Measurements from ENCODE around the gene PLTP.
"Not testable (repeated sequence)": the region's sequence is repeated elsewhere in the genome, so short reads cannot be mapped to it uniquely, and the experiment has no call there.

PLTP gene

DNA sequence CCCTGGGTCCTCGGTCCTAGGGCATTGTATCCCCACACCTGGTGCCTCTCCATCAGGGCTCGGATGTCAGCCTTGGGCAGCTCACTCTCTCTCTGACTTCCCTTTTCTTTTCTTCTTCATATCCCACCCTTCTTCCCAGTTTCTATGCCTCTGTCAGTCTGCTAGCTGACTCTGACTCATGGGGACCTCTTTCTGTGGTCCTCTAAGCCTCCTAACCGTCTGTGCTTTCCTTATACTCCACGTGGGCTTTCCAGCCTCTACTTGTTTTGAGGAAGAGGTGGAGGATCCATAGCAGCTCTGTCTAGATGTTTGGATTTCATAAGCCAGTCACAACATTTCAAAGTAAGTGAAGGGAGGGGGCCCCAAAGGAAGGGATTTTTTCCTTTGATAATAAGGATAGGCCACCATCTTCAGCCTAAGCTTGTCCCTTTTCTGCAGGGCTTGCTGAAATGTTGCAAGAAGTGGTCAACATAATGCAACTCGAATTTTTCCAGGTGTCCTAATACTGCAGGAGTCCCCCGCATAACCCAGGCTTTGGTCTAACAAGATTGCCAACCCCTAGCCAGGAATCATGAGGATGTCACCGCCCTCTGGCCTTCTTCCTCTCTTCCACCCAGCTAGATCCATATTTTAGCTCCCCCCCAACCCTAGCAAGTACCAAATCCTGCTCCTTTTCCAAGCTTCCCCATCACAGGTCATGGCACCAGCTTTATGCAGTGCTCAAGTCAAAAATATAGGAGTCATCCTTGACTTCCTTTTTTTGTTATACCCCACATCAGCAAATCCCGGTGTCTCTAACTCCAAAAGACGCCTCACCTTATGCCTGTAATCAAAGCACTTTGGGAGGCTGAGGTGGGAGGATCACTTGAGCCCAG, 8.7 kb upstream of the PLTP start:
- no peak for DNase-seq (ENCODE audit: low read depth)

DNA sequence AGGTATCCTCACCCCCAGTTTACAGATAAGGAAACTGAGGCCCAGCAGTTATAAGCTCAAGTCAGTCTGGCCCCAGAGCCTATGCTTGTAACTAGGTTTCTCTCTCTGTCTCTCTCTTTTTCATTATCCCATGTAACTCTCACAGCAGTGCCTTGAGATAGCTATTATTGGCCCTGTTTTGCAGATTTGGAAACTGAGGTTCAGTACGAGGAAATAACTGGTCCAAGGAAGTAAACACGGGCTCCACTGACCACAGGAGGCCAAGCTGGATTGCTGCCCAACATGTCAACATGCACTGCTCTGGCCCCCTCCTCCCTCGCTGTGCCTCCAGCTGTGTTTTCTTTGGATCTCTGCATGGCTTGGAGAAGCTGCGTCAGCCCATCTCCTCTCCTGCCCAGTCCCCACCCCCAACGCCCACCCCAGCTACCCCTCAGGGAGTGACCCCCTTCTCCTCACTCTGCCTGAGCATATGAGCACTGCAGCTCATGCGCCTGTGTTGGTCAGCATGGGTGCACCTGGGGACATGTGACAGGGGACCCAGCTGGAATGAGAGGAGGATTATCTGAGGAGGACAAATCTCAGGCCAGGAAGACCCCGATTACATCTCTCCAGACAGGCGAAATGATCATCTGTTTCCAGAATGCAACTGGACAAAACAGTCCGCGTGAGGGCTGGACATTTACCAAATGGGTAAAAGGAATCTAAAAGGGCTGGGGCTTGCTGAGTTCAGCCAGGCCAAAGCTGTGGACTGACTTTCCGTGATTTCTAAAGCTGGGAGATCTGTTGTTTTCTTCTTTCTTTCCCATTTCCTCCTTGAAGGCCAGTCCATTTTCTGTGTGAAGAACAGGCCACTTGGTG, 7.8 kb upstream of the PLTP start:
- no peak for DNase-seq (ENCODE audit: low read depth)

DNA sequence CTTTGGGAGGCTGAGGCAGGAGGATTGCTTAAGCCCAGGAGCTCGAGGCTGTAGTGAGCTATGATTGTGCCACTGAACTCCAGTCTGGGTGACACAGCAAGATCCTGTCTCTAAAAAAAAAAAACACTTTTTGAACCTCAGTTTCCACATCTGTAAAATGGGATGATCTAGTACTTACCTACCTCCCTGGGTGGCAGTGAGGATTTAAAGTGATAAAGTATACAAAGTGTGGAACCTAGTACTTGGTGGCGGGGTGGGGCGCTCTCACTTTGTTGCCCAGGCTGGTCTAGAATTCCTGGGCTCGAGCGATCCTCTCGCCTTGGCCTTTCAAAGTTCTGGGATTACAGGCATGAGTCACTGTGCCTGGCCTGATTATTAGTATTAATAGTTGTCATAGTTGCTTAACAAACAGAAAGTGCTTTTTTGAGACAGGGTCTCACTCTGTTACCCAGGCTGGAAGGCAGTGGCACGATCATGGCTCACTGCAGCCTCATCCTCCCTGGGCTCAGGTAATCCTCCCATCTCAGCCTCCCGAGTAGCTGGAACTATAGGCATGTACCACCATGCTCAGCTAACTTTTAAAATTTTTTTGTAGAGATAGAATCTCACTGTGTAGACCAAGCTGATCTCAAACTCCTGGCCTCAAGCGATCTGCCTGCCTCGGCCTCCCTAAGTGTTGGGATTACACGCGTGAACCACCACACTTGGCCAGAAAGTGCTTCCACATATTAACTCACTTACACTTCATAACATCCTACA, 7.0 kb upstream of the PLTP start:
- DNase-seq (ENCODE audit: low read depth): no peak

- DNase-seq (ENCODE audit: low read depth): no peak
Measured at GRCh38 chr20:45918182-45918737, 6.3 kb upstream of the PLTP start.

DNA sequence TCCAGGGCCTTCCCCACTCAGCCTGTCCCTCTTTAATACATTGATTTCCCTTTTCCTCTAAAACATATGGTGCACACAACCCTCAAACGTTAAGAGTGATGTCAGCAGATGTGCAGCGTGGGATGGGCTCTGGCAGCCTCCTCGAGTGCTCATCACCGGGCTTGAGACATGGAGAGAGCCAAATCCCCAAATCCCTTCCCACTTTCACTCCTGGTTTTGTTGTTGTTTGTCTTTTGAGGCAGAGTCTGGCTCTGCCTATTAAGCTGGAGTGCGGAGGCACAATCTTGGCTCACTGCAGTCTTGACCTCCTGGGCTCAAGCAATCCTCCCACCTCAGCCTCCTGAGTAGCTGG, 5.8 kb upstream of the PLTP start:
- no peak for DNase-seq (ENCODE audit: low read depth)

- no peak for DNase-seq (ENCODE audit: low read depth)
Measured at GRCh38 chr20:45913116-45913515, 1.2 kb upstream of the PLTP start.

GRCh38 chr20:45912344-45912682, 358 bp upstream of the PLTP start:
- no peak for DNase-seq (ENCODE audit: low read depth)

DNA sequence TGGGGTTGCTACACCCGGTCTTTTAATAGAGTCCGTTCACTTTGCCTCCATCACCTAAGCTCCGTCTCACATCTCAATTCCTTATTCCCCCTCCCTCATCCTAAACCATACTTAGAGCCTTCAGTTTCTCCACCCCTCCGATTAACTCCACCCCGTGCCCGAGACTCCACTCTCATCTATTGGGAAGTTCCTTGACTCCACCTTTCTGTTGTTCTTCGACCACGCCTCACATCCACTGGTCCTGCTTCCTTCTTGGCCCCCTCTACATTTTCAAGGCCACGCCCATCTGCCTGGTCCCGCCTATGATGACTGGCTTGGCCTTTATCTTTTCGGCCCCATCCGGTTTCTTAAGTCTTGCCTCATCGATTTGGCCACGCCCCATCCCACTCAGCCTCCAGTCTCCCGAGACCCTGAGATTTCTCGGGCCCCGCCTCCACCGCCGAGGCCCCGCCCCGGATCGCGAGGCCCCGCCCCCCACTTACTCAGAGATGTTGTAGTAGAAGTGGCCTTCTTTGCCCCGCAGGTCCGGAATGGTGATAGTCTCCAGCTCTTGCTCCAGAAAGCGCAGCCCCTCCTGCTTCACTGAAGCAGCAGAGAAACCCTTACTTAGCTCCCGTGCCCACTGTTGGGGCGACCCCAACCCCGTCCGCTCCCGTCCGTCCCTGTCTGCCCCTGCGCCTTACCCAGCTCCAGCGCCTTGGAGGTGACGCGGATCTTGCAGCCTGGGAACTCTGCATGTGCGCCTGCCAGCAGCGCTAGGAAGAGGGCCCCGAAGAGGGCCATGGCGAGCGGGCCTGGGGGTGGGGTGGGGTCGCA, 1.1 kb downstream of the PLTP start:
- peak; percentile 85 for DNase-seq (ENCODE audit: low read depth)

DNA sequence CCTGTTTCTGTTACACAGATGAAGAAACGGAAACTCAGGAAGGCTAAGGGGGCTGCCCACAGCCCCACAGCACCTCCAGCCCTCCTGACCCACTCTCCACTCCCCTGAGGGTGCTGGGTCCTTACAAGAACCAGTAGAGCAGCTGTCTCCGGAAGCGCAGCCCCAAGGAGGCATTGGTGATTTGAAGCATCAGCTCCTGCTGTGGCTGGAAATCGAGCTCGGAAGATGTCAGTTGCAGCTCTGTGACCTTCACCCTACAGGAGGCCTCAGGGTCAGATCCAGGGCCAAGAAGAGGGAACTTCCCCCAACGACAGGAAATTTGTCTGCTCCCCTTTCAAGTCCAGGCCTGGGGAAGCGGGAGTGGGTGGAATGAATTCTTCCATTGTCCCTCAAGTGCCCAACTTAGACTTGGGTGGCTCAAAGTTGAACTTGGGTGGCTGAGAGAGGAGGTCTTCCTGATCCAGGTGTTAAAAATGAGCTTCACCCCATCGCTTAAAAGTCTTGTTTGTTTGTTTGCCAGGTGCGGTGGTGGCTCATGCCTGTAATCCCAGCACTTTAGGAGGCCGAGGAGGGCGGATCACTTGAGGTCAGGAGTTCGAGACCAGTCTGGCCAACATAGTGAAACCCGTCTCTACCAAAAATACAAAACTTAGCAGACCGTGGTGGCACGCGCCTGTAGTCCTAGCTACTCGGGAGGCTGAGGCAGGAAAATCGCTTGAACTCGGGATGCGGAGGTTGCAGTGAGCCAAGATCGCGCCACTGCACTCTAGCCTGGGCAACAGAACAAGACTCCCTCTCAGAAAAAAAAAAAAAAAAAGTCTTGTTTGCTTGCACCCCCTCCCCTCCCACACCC, 1.9 kb downstream of the PLTP start:
- no peak for DNase-seq (ENCODE audit: low read depth)

DNA sequence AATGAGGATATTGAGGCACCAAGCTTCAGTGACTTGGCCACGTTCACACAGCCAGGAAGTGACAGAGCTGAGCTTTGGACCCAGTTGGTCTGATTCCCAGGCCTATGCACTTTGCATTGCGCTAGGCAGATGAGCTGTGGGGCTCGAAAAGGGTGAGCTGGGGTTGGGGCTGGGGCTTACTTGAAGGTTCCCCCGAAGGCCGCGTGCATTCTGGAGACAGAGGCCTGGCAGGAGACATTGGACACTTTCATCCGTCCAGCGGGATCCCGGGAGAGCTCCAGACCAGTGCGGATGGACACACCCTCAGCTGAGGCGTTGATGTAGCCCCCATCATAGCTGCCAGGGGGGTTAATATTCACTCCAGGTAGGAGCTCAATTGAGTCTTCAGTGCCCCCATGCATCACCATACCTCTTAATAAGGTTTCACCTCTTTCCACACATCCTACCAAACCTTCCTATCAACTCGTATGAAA, 2.6 kb downstream of the PLTP start:
- DNase-seq (ENCODE audit: low read depth): no peak

- no peak for DNase-seq (ENCODE audit: low read depth)
Measured at GRCh38 chr20:45908084-45908483, 3.9 kb downstream of the PLTP start.

DNA sequence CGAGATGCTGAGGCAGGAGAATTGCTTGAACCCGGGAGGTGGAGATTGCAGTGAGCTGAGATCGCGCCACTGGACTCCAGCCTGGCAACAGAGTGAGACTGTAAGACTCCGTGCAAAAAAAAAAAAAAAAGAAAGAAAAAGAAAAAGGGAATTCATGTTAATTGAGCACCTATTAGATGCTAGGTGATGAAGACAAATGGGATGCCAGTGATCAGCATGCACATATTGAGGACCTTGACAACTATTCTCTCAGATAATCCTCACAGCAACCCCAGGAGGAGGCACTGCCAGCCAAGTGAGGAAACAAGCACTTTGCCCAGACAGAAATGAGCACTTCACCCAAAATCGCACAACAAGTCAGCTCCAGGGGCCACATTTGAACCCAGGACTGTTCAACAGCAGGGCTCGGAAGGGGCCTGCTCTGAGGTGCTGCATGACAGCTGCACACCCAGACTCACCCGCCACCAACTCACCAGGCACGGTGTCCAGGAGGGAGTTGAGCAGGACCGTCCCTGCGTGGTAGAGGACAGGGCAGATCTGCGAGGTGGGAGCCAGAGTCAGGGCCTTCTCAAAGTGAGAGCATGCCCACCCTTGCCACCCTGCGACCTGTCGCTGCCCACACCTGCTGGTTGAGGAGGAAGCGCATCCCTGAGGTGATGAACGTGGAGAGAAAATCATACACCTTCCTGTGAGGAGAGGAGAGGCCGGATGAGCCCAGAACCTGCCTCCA, 4.6 kb downstream of the PLTP start:
- DNase-seq (ENCODE audit: low read depth): no peak

GRCh38 chr20:45905505-45906079, 6.4 kb downstream of the PLTP start:
- no peak for DNase-seq (ENCODE audit: low read depth)

- no peak for DNase-seq (ENCODE audit: low read depth)
Measured at GRCh38 chr20:45904583-45905504, 7.1 kb downstream of the PLTP start.

DNA sequence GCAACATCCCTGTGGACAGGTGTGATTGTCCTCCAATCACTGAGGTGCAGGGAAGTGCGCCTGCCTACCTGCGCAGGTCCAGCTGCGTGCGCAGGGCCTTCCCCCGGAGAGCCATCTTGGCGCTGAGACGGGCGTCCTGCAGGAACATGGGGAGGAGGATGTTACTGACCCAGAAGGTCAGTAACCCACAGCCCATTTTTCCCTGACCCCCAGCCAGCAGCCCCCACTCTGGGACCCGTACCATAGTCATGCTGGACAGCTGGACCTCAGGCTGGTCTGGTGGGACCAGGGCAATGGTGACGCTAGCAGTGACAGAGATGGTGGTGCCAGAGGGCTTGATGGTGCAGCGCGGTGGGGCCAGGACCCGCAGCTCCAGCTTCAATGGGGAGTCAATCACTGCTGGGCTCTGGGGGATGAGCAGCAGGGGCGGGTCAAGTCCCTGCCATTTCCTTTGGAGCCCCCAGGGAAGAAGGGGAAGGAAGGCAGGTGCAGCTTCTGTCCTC, 9.7 kb downstream of the PLTP start:
- DNase-seq (ENCODE audit: low read depth): no peak

GRCh38 chr20:45901332-45901731, 10.6 kb downstream of the PLTP start:
- not testable (repeated sequence) for DNase-seq (ENCODE audit: low read depth)

DNA sequence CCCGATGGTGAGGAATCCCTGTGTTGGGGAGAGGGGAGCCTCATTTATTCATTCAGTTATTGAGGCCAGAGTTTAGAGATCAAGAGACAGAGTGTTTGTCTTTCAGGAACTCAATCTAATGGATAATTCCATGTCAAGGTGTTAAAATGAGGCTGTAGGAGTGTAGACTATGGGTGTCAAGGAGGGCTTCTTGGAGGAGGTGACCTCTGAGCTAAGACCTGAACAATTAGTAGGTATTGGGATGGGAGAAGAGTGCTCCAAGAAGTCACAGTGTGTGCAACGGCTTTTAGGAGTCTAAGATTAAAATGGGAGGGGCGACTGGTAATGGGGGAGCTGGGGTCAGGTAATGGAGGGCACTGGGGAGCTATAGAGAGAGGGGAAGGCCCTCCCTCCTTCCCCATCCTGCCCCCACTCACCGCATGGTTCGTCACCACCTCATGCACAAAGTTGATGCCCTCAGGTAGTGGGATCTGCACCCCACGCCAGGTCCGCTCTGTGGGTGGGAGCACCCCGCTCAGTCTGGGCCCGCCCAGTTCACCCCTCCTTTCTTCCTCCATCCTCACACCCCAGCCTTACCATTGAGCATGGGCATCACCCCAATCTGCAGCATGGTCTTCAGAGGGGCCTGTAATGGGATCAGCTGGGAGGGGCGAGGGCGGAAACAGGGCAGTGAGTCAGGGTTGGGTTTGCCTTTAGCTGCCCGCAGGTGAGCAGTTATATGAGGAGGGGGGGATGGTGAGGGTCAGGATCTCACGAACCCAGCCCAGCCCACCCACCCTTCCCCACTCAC, 12.7 kb downstream of the PLTP start:
- no peak for DNase-seq (ENCODE audit: low read depth)
